ENCODE data around the gene PREPL.

Gene PREPL

GRCh38 chr2:44333994-44334393, 27.3 kb downstream of the PREPL start:
- no peak for DNase-seq (ENCODE audit: low spot score)
- in situ Hi-C loops (cut with MboI; ENCODE audit: low pct_unique_long_range_greater_than_20kb, low sequenced_read_pairs, unreplicated experiment), result no loop called here
- TF ChIP-seq CTCF (IDR thresholded peaks at IDR 0.05; ENCODE audit: extremely low read depth, insufficient read depth, missing control alignments), result no peak

GRCh38 chr2:44330801-44331200, 30.5 kb downstream of the PREPL start:
- no peak for DNase-seq (ENCODE audit: low spot score)
- no peak for TF ChIP-seq CTCF (IDR thresholded peaks at IDR 0.05; ENCODE audit: extremely low read depth, insufficient read depth, missing control alignments)

GRCh38 chr2:44329343-44329742, 32.0 kb downstream of the PREPL start:
- TF ChIP-seq CTCF (IDR thresholded peaks at IDR 0.05; ENCODE audit: extremely low read depth, insufficient read depth, missing control alignments), result no peak
- in situ Hi-C loops (cut with MboI; ENCODE audit: low pct_unique_long_range_greater_than_20kb, low sequenced_read_pairs, unreplicated experiment), result no loop called here
- no peak for DNase-seq (ENCODE audit: low spot score)

More at GRCh38 chr2:44330801-44331200, 30.5 kb downstream of the PREPL start:
- in situ Hi-C loops (cut with MboI; ENCODE audit: low pct_unique_long_range_greater_than_20kb, low sequenced_read_pairs, unreplicated experiment), result no loop called here

GRCh38 chr2:44328750-44329149, 32.5 kb downstream of the PREPL start:
- no peak for DNase-seq (ENCODE audit: low spot score)
- in situ Hi-C loops (cut with MboI; ENCODE audit: low pct_unique_long_range_greater_than_20kb, low sequenced_read_pairs, unreplicated experiment), result no loop called here
- TF ChIP-seq CTCF (IDR thresholded peaks at IDR 0.05; ENCODE audit: extremely low read depth, insufficient read depth, missing control alignments), result no peak

GRCh38 chr2:44326548-44327264, 34.6 kb downstream of the PREPL start:
- TF ChIP-seq CTCF (IDR thresholded peaks at IDR 0.05; ENCODE audit: extremely low read depth, insufficient read depth, missing control alignments), result no peak
- DNase-seq (ENCODE audit: low spot score), result no peak
- in situ Hi-C loops (cut with MboI; ENCODE audit: low pct_unique_long_range_greater_than_20kb, low sequenced_read_pairs, unreplicated experiment), result no loop called here

- no peak for DNase-seq (ENCODE audit: low spot score)
- no peak for TF ChIP-seq CTCF (IDR thresholded peaks at IDR 0.05; ENCODE audit: extremely low read depth, insufficient read depth, missing control alignments)
- in situ Hi-C loops (cut with MboI; ENCODE audit: low pct_unique_long_range_greater_than_20kb, low sequenced_read_pairs, unreplicated experiment), result no loop called here
Observed at GRCh38 chr2:44325897-44326296, 35.4 kb downstream of the PREPL start.

Measured in GM13977 (cell line).